Activated CD8-positive, alpha-beta T cell treated with anti-CD3 and anti-CD28 coated beads for 36 hours (primary cell): ENCODE results near the gene HSPG2. TPM values are rescaled to one million over a fixed set of nuclear protein-coding genes. Genes with fewer than 3 reads are reported as not detected.

ENCODE experiments used
- ATAC-seq: fragments of 200-7000 bp; cut with Tn5 transposase; one replicate; pipeline ENCODE4 v1.10.0; 2021; ENCODE audit warnings: mild to moderate bottlenecking, moderate library complexity
- CTCF ChIA-PET: fragments of 350-600 bp; sonication (Branson Sonifier 250); formaldehyde crosslinking; loops from one replicate; lab custom pipeline; 2021; ENCODE audit warnings: antibody characterized with exemption; lab: Charles Lee
- POLR2A ChIA-PET: fragments of 350-600 bp; sonication (Branson Sonifier 250); formaldehyde crosslinking; loops from one replicate; lab custom pipeline; 2021; ENCODE audit warnings: antibody characterized with exemption; lab: Charles Lee
- DNase-seq: peaks from one replicate; pipeline ENCODE4 v3.0.0-alpha.2; 2020
- H3K27ac Mint-ChIP-seq: one replicate; pipeline ENCODE4 v1.8.0; 2021; ENCODE audit warnings: mild to moderate bottlenecking, mixed read lengths
- H3K27me3 Mint-ChIP-seq: one replicate; pipeline ENCODE4 v1.8.0; 2021; ENCODE audit warnings: mixed read lengths
- H3K36me3 Mint-ChIP-seq: one replicate; pipeline ENCODE4 v1.8.0; 2021; ENCODE audit warnings: low read depth, mixed read lengths
- H3K4me1 Mint-ChIP-seq: one replicate; pipeline ENCODE4 v1.8.0; 2021; ENCODE audit warnings: low read depth, mixed read lengths
- H3K4me3 Mint-ChIP-seq: one replicate; pipeline ENCODE4 v1.8.0; 2021; ENCODE audit warnings: mild to moderate bottlenecking, moderate library complexity, mixed read lengths
- H3K9me3 Mint-ChIP-seq: one replicate; pipeline ENCODE4 v1.8.0; 2021; ENCODE audit warnings: mixed read lengths
- CTCF ChIP-seq: fragments of 200-600 bp; IDR thresholded peaks from one replicate; pipeline ENCODE4 v1.8.0; 2022; ENCODE audit warnings: antibody characterized with exemption, mild to moderate bottlenecking
- intact Hi-C: fragments of 100-400 bp; cut with micrococcal nuclease; formaldehyde crosslinking; loops from one replicate; pipeline ENCODE4 v1.10.0; 2022
- total RNA-seq, 2 experiments: library from RNA; stranded (reverse); gene quantifications; one replicate each; pipeline ENCODE4 v1.2.3, GENCODE V29; 2021

The HSPG2 gene
- total RNA-seq, 2 experiments from 2014 or later: 52.1 to 59.0 TPM

- ATAC-seq: no peak
- DNase-seq: no peak
These were observed 69.6 kb downstream of the HSPG2 start for GRCh38 chr1:21867451-21867996.

GRCh38 chr1:21866707-21867043 lies 70.4 kb downstream of the HSPG2 start:
- Mint-ChIP-seq H3K9me3 (no peaks in the 10 kb centered on the region), H3K4me3 (no peak overlapping the region), H3K36me3 (peaks cover 4% of the 10 kb centered on the region), H3K4me1 (peaks cover 5% of the 10 kb centered on the region), H3K27ac (no peak overlapping the region), H3K27me3 (no peaks in the 10 kb centered on the region)
- ChIA-PET POLR2A (no interaction called here), CTCF (no interaction called here)
- DNase-seq: no peak
- intact Hi-C loops: no loop called here
- no peak for ATAC-seq
- TF ChIP-seq CTCF: no peak

More at GRCh38 chr1:21867451-21867996, 69.6 kb downstream of the HSPG2 start:
- Mint-ChIP-seq H3K27ac (no peak overlapping the region), H3K27me3 (no peaks in the 10 kb centered on the region), H3K4me1 (peaks cover 10% of the 10 kb centered on the region), H3K36me3 (no peaks in the 10 kb centered on the region), H3K4me3 (no peak overlapping the region), H3K9me3 (no peaks in the 10 kb centered on the region)
- intact Hi-C loops: no loop called here
- POLR2A ChIA-PET: no interaction called here
- CTCF ChIA-PET: no interaction called here
- no peak for TF ChIP-seq CTCF

GRCh38 chr1:21865943-21866706 lies 71.0 kb downstream of the HSPG2 start:
- intact Hi-C loops: no loop called here
- CTCF ChIA-PET: no interaction called here
- Mint-ChIP-seq H3K27ac (no peak overlapping the region), H3K36me3 (peaks cover 4% of the 10 kb centered on the region), H3K9me3 (no peaks in the 10 kb centered on the region), H3K4me1 (peaks cover 5% of the 10 kb centered on the region), H3K4me3 (no peak overlapping the region), H3K27me3 (no peaks in the 10 kb centered on the region)
- DNase-seq (peak; percentile 20), ATAC-seq (peak; percentile 46)
- POLR2A ChIA-PET: no interaction called here
- peak; percentile 20 for TF ChIP-seq CTCF

GRCh38 chr1:21865609-21865942 lies 71.5 kb downstream of the HSPG2 start:
- Mint-ChIP-seq H3K9me3 (no peaks in the 10 kb centered on the region), H3K27me3 (no peaks in the 10 kb centered on the region), H3K4me1 (peaks cover 5% of the 10 kb centered on the region), H3K36me3 (peaks cover 4% of the 10 kb centered on the region), H3K4me3 (no peak overlapping the region), H3K27ac (no peak overlapping the region)
- intact Hi-C loops: no loop called here
- CTCF ChIA-PET: no interaction called here
- POLR2A ChIA-PET: no interaction called here
- ATAC-seq (no peak), DNase-seq (no peak)
- no peak for TF ChIP-seq CTCF

GRCh38 chr1:21864730-21865129 lies 72.4 kb downstream of the HSPG2 start:
- Mint-ChIP-seq H3K4me3 (no peak overlapping the region), H3K27ac (no peak overlapping the region), H3K4me1 (peaks cover 5% of the 10 kb centered on the region), H3K9me3 (no peaks in the 10 kb centered on the region), H3K36me3 (peaks cover 4% of the 10 kb centered on the region), H3K27me3 (no peaks in the 10 kb centered on the region)
- intact Hi-C loops: no loop called here
- ChIA-PET CTCF (no interaction called here), POLR2A (no interaction called here)
- no peak for TF ChIP-seq CTCF
- DNase-seq (no peak), ATAC-seq (no peak)
